ENCODE measurements around the gene TBL1XR1.

TBL1XR1 gene

DNA sequence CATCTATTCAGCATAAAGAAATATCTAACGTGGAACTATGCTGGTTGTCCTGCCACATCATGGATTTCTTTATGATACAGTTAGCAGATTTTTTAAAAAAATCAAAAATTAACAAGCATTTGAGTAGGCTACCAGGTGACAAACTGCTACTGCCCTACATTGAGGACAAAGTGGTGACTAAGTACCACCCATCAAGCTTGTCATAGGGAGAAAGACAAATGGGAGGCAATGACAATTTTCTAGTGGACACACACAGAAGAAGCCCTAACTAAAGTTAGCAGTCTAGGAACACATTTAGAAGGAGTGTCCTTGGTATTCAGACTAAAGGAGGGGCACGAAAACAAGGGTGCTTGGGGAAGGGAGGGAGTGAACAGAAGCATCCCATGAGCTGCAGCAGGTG is 131.2 kb downstream of the TBL1XR1 start:
- no peak for DNase-seq (ENCODE audit: low read depth in 2 of 3, low spot score in 1 of 3)

DNA sequence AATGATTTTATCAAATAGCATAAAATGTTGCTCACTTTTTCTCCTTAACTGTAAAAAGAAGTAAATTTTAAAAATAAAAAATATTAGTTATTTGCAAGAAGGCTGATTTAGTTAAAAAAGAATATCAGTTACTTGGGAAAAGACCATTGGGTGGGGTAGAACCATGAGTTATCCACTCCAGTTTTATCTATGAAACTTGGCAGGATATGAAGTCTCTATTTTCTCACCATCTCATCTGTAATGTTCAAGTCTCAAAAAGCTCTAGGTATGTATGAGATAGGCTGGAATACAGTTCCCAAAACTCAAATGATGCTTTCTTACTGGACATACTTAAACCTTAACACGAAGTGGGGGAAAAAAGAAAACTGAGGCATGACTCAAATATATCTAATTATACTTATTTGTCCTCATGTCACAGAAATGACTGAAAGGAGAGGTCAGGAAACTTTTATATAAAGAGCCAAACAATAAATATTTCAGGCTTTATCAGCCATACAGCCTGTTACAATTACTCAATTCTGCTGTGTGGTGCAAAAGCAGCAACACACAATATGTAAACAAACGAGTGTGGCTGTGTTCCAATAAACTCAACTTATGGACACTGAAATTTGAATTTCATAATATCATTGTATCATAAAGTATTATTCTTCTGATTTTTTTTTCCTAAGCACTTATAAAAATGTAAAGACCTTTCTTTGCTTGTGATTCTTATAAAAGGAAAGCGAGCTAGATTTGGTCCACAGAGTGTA is 131.8 kb downstream of the TBL1XR1 start:
- no peak for DNase-seq (ENCODE audit: low read depth in 2 of 3, low spot score in 1 of 3)

DNA sequence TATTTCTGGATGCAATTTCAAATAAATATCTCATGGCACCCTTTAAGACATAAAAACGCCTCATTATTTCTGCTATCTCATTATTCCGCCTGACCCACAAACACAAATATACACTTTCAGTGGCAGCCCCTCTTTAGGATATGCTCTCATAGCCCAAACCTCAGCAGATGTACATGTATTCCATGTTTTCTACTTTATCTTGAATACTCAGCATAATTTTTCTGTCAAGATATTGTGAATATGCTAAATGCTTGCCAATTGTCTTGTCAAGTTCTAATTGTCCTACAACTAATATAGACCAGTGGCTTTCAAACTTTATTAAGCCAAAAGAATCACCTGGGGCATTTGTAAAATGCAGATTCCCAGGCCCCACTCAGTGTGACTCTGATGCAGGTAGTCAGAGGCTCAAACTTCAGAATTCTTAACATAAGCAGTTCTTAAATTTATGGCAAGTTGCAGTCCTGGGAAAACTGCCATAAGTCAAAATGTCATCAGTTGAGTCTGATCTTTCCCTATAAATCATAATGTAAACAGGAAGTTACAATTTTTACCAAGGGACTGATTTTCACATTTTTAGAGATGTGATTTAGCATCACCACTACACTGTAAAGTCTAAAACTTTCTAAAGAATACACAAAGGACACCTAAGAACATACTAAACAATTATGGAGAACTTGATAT is 135.1 kb downstream of the TBL1XR1 start:
- DNase-seq (ENCODE audit: low read depth in 2 of 3, low spot score in 1 of 3): no peak

DNA sequence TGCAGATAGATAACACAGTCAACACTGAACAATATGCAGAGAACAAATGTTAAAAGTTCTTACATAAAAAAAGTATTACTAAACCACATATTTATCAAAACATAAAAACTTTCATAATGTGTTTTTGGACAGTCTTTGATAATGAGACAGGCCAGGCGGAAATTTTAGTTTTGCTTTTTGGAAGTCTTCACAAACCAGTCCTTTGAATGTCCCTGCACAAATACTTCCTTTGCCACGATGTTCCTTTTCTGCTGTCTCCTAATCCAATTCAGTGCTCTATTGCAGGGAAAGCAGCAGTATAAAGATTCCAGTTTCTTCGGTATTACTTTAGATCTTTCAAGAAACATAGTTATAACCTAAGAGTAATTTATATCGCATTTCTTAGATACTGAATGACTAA is 135.9 kb downstream of the TBL1XR1 start:
- no peak for DNase-seq (ENCODE audit: low read depth in 2 of 3, low spot score in 1 of 3)

DNA sequence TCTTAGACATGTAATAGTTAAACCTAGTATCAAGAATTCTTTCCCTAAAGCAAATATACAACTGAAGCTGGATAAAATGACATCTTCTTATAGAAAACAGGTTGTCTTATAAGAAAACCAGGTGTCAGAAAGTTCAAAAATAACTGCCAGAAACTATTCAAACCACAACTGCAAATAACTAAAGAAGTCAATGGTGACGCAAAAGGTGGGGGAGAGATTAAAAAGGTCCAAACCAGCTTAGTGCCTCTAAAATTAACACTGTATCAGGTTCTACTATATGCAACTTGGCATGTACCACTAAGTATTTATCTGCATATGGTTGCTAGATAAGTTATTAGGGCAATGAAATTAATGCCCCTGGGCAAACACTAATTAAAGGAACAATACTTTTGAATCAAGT is 136.8 kb downstream of the TBL1XR1 start:
- DNase-seq (ENCODE audit: low read depth in 2 of 3, low spot score in 1 of 3): no peak

DNA sequence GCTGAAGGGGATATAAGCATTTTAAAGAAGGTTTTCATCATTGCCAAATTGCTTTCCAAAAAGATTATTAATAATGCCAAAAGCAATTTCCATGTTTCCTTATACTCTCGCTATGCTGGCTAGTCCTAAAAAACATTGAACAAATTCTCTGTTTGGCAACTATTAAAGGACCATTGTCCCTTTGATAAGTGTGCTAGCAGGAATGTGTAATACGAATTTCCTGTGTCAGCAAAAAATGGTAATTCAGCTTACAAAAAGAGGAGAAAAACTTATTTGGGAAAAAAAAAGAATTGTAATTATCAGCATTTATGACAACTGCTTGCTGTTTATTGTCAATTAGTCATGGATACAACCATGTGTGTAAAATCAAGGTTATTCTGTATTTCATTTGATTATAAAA is 138.6 kb downstream of the TBL1XR1 start:
- no peak for DNase-seq (ENCODE audit: low read depth in 2 of 3, low spot score in 1 of 3)

DNA sequence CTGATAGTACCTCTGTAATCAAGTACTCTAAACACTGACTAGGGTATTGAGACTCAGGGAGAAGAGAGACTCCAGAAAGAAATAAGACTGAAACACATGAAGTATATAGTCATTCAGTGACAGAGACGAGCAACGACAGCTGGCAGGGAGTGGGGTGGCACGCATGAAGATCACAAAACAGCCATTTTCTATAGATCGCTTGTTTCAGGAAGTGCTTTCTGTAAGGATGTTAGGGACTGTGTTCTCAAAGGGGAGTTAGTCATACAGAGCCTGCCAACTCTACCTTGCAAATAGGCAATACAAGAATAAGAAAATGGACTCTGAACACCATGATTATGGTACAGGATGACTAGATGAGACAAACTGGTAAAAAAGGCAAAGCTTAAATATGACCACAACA is 139.5 kb downstream of the TBL1XR1 start:
- DNase-seq (ENCODE audit: low read depth in 2 of 3, low spot score in 1 of 3): peak; percentile 29 to 51 (median 42)

DNA sequence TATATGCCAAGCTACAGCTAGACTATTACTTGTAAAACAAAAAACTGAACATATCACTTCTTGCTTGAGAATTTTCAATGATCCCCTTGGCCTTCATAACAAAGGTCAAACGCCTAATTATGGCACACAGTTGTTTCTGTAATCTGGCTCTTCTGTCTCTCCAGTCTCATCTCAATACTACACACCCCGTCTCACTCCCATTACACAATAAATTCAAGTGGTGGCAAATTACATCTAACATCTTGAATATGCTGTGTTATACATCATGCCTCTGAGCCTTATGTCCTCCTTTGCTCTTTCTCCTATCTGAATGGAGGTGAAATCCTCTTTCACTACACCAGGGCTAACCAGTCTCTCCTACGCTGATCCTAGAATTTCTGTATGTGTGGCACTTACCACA is 140.4 kb downstream of the TBL1XR1 start:
- DNase-seq (ENCODE audit: low read depth in 2 of 3, low spot score in 1 of 3): no peak

DNA sequence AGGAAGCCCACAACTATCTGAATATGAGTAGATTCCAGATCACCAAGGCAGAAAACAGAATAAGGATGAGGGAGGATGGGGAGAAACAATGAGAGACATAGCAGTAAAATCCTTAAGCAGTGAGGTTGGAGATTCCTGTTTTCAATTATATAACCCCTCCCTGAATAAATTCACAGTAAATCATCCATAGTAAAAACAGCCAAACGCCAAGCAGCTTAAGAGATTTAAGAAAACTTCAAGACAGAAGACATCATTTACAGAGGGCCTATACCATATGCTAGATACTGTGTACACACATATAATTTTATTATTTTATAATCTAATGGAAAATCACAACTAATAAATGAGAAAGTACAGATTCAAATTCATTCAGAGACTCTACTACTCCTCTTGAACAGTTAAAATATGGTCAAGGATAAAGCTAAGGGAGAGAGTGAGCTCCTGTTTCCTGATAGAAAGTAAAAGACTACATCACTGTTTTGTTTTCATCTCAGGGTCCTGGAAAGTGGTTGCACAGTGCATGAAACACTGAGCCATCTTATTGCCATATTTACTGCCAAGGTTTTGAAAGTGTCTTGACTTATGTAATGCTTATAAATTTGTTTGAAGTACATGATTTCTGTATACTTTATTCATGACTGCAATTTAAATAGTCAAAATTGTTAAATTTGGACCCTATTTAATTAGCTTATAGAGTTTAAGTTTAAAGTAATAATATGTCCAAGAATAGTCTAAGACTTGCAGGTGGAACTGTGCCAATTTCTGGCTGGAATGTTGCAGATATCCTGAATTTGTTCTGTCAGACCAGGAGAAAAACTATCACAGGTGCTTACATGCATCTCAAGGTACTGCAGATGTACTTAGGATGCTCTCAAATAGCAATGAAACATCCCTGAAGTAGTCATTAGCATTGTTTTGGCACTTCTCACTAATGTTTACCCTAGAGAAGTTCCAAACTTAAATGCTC is 141.4 kb downstream of the TBL1XR1 start:
- no peak for DNase-seq (ENCODE audit: low read depth in 2 of 3, low spot score in 1 of 3)

DNA sequence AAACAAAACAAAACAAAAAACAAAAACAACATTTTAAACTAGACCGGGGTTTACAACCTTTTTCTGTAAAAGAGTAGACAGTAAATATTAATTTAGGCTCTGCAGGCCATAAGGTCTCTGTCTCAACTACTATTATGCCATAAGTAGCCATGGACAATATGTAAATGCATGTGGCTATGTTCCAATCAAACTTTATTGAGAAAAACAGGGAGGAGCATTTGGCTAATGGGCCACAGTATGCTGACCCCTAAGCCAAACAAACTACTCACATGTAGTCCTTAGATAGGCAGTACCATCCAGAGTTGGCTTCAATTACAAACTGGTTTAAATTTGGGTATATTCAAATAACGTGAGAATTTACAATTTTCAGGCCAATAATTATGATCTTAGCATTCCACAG is 144.2 kb downstream of the TBL1XR1 start:
- DNase-seq (ENCODE audit: low read depth in 2 of 3, low spot score in 1 of 3): no peak

DNA sequence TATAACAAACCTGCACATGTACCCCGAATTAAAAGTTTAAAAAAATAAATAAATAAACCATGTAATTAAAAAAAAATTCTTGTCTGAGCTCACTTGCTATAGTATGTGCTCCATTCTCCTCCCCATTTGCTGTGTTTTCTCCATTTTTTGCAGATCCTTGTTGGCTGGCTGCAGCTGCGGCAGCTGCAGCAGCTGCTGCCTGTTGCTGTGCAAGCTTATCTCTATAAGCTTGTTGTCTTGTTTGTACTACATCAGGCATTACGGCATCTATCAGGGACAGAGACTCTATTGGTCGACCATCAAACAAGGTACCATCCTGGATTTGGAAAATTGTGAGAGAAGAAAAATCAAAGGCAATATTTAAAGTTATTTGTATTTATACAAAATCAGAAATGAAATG is 145.9 kb downstream of the TBL1XR1 start:
- no peak for DNase-seq (ENCODE audit: low read depth in 2 of 3, low spot score in 1 of 3)

DNA sequence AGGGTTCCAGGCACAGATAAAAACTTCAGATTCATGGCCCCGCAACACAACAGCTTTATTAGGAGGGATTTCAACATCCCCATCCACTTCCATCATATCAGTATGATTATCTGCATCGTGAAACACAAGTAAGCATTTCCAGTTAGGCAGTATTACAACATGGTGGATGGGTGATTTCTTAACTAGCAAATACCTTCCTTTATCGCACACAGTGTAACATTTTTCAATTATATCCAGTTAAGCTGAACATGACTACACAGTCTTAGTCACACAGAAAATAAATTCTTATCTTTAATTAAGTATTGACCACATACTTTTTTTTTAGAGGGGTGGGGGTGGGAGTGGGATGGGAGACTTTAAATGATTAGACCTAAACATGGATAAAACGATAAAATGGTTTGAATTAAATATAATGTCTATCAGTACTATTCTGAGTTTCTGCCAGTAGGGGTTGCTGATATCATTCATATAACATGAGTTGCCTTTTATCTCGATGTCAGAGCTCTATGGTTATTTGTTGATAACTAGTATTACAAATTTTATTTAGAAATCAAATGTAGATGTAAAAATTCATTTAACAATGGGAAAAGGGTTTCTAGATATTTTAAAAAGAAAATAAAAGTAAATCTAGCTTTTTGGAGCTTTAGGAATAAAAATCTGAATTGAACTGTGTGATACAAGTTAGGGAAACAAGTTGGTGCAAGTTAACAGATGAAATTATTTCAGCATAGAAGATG is 146.6 kb downstream of the TBL1XR1 start:
- no peak for DNase-seq (ENCODE audit: low read depth in 2 of 3, low spot score in 1 of 3)

DNA sequence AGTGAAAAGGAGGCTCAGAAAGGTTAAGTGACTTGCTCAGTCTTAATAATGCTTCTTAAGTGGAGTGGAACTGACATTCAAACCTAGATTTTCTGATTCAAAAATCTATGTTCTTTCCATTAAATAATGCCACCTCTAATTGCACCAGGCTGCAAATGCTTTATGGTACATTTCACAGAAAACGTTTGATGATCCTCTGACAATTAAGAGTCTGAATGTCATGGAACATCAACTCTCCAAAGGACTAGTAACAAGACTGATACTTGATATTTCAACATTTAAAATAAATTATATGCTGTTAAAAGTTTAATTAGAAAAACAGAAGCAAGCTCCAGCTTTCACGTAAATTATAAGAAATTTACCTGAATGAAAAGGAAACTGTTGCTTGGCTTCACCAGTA is 151.5 kb downstream of the TBL1XR1 start:
- no peak for DNase-seq (ENCODE audit: low read depth in 2 of 3, low spot score in 1 of 3)

DNA sequence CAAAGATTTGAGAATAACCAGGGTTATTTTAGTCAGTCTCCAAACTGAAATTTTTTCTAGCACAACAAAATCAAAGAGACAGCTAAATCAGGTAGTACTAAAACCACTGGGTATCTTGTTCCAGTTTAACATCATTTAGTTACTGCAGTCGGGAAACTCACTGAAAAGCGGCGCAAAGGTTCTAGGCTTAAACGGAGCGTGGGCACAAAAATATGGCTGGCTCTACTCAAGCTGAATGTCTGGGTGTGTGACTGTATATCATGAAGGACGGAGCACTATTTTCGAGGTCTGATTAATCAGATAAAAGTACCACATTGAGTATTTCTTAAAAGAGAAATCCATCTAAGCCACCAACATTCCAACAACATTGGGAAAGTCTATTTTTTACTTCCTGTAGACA is 152.1 kb downstream of the TBL1XR1 start:
- DNase-seq (ENCODE audit: low read depth in 2 of 3, low spot score in 1 of 3): no peak

DNA sequence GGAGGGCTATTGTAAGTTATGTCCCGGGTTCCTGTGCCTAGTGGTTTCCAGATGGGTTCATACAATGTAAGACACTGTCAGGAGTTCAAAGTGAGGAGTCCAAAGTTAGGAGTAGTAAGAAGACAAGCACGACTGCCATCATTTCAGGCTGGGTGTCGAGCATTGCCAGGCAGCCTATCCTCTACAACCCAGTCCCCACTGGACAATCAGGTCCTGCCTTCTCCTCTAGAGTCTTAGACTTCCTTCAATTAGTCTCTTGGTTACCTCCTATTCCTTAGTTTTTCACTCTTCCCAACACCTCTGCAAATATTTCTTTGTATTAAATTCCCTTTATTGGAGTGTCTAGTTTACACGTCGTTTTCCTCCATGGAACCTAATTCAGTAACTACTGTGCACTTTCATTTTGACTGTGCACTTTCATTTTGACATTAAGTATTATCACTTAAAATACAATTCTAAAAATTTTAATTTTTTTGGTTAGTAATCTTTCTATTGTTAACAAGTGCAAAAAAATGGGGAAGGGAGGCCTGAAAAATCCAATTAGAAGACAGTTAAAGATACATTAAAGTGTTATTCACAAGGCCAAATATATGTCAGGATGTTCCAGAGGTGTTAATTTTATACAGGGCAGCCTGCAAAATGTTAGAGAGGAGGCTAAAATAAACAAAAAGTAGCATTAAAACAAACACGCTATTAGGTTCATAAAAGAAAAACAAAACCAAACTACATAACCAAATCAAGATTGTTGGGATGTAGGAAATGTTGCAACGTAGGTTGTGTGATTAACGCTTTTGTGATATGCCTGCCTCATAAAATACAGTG is 155.3 kb downstream of the TBL1XR1 start:
- DNase-seq (ENCODE audit: low read depth in 2 of 3, low spot score in 1 of 3): no peak

DNA sequence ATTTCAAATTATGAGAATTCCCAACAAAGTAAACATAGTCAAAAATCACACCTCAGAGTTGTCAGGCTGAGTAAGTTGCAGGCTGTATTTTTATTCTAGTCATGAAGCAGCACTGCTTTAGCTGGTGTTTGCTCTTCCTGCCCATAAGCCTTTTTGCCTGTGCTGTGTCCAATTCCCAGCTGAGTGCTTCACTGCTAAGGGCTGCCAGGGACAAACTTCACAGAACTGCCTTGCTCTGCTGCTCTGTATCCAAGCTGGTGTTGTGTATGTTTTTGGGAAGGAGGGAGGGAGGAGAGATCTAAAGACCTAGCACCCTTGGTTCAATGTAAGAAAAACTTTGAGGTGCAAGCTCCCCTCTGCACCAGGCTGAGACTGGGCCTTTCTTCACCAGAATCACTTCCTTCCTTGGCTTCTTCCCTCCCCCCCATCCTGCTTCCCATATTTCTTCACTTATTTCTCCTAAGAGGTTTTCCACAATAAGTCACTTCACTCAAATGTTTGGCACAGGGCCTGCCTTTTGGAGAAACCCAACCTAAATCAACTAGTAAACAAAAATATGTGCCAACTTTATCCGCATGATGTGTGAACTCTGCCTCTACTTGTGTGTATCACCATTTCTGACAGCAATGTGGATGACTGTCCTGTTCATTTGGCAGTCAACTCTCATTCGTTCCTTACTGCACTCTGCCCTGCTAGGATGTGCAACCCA is 156.1 kb downstream of the TBL1XR1 start:
- DNase-seq (ENCODE audit: low read depth in 2 of 3, low spot score in 1 of 3): no peak

DNA sequence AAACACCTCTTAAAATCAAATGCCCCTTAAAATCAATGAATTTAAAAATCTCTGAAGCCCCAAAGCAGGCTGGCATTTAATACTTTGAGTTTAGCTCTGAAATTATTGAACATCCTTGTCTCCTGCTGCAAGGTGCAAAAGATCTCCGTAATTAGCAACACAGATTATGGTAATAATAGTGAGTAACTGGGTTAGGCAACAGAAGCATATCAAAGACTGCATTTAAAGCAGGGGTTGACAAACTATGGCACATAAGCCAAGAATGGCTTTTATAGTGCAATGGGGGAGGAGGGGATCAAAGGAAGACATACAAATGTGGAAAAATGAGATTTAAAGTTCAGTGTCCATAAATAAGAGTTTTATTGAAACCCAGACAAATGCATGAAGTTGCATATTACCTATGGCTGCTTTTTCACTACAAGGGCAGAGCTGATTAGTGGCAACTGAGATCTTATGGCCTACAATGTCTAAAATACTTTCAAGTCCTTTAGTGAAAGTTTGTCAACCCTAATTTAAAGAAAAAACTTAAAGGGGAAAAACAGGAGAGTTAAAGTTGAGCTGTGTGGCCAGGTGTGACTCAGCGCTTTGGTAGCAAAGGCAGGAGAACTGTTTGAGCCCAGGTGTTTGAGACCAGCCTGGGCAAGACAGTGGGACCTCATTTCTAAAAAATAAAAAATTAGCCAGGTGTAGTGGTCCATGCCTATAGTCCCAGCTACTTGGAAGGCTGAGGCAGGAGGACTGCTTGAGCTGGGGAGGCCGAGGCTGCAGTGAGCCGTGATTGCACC is 157.6 kb downstream of the TBL1XR1 start:
- DNase-seq (ENCODE audit: low read depth in 2 of 3, low spot score in 1 of 3): no peak

DNA sequence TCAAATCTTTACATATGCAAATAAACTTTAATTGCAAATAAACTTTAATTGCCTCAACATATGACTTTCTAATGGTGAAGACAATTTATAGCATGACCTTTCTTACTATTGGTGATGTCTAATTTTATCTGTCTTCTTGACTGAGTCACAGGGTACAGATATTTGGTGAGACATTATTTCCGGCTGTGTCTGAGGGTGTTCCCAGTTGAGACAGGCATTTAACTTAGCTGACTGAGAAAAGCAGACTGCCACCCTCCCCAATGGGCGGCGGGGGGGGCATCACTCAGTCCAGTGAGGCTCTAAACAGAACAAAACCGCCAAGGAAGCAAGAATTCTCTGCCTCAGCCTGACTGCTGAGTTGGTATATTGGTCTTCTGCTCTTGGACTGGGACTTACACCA is 160.0 kb downstream of the TBL1XR1 start:
- no peak for DNase-seq (ENCODE audit: low read depth in 2 of 3, low spot score in 1 of 3)

DNA sequence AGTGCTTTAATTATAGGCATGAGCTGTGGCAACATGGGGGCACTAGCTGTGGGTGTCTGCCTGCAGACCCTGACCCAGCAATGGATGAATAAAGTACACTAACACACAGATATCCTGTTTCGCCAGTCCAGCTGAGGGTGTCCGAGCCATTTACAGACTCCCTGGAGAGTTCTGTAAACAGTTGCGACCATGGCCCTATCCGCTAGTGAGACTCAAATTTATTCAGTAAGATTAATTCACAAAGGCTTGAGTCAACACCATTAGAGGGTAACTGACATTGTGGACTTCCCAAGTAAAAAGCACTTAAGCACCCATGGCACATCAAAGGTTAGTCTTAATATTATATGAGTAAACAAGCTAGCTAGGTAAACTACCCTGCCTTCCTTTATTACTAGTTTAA is 161.6 kb downstream of the TBL1XR1 start:
- DNase-seq (ENCODE audit: low read depth in 2 of 3, low spot score in 1 of 3): no peak

Measured in stimulated activated CD4-positive, alpha-beta T cell treated with anti-CD3 and anti-CD28 coated beads, Interleukin-12 subunit alpha, Interleukin-12 subunit beta, amount 100 ng/mL, for 48 hours (primary cell).